ENCODE data around the gene RMDN3.

RMDN3 gene

GRCh38 chr15:40747685-40748631, 7.1 kb downstream of the RMDN3 start:
- POLR2A ChIA-PET: no interaction called here
- no peak for DNase-seq (ENCODE audit: low read depth, low spot score)
- CTCF ChIA-PET: interaction anchor here (1.0 to 5.6 kb wide), 7 partner anchors 10 to 147 kb away, joined by 3 to 37 read pairs (median 4); partner anchors contain the start of genes GCHFR and VPS18
- no peak overlapping the region for H3K4me3 ChIP-seq (ENCODE audit: low read depth, low read length)
- TF ChIP-seq, protein P1, sequence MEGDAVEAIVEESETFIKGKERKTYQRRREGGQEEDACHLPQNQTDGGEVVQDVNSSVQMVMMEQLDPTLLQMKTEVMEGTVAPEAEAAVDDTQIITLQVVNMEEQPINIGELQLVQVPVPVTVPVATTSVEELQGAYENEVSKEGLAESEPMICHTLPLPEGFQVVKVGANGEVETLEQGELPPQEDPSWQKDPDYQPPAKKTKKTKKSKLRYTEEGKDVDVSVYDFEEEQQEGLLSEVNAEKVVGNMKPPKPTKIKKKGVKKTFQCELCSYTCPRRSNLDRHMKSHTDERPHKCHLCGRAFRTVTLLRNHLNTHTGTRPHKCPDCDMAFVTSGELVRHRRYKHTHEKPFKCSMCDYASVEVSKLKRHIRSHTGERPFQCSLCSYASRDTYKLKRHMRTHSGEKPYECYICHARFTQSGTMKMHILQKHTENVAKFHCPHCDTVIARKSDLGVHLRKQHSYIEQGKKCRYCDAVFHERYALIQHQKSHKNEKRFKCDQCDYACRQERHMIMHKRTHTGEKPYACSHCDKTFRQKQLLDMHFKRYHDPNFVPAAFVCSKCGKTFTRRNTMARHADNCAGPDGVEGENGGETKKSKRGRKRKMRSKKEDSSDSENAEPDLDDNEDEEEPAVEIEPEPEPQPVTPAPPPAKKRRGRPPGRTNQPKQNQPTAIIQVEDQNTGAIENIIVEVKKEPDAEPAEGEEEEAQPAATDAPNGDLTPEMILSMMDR (IDR thresholded peaks at IDR 0.05; ENCODE audit: insufficient read depth, low read length, missing control alignments): no peak

DNA sequence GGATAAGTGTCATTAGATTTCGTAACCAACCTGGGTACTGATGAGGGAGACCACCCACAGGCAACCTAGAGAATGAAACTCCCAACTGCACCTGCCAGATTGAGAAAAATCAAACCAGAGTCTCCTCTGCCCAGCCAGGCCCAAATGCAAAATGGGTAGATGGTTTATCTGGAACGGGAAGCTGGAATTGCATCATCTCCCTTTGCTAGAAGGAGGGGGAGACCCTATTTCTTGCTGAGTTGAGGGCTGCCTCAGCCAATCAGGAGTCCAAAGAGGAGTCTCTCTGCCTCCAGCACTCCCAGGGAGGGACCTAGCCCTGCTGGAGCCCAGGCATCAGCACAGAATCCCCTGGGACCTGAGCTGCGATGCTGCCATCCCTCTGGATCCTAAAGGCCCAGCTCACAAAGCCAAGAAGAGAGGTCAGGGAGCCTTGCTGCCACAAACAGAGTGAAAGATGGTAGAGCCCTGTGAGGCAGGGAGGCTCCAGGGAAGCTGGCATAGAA, 8.1 kb downstream of the RMDN3 start:
- ChIA-PET CTCF (interaction anchor here (0.6 to 5.6 kb wide), 18 partner anchors 9 to 148 kb away, joined by 3 to 37 read pairs (median 4); partner anchors contain the start of genes GCHFR and VPS18), POLR2A (no interaction called here)
- TF ChIP-seq, protein P1 (IDR thresholded peaks at IDR 0.05; ENCODE audit: insufficient read depth, low read length, missing control alignments): no peak
- no peak for DNase-seq (ENCODE audit: low read depth, low spot score)
- H3K4me3 ChIP-seq (ENCODE audit: low read depth, low read length): no peak overlapping the region

DNA sequence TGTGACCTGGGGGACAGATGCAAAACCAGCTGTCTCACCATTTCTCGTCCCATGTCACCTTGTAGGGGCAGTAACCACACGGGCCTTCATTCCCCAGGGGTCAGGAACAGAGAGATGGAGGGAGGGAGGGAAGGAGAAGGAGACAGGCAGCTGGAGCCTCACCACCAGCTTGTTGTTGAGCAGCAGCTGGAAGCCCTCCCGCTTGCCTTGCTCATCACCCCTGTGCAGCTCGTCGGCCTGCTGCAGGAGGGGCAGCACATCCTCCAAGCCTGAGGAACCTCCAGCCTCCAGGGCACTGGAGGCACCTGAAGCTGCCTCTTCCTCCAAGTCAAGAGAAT, 10.3 kb downstream of the RMDN3 start:
- CTCF ChIA-PET: interaction anchor here (1.4 to 5.6 kb wide), 7 partner anchors 9 to 150 kb away, joined by 3 to 37 read pairs (median 5); partner anchors contain the start of genes RMDN3 and VPS18
- POLR2A ChIA-PET: interaction anchor here (0.6 kb wide), 1 partner anchor 160 kb away, joined by 4 read pairs; no protein-coding TSS in a partner anchor
- H3K4me3 ChIP-seq (ENCODE audit: low read depth, low read length): no peak overlapping the region
- DNase-seq (ENCODE audit: low read depth, low spot score): no peak
- TF ChIP-seq, protein P1 (IDR thresholded peaks at IDR 0.05; ENCODE audit: insufficient read depth, low read length, missing control alignments): no peak

DNA sequence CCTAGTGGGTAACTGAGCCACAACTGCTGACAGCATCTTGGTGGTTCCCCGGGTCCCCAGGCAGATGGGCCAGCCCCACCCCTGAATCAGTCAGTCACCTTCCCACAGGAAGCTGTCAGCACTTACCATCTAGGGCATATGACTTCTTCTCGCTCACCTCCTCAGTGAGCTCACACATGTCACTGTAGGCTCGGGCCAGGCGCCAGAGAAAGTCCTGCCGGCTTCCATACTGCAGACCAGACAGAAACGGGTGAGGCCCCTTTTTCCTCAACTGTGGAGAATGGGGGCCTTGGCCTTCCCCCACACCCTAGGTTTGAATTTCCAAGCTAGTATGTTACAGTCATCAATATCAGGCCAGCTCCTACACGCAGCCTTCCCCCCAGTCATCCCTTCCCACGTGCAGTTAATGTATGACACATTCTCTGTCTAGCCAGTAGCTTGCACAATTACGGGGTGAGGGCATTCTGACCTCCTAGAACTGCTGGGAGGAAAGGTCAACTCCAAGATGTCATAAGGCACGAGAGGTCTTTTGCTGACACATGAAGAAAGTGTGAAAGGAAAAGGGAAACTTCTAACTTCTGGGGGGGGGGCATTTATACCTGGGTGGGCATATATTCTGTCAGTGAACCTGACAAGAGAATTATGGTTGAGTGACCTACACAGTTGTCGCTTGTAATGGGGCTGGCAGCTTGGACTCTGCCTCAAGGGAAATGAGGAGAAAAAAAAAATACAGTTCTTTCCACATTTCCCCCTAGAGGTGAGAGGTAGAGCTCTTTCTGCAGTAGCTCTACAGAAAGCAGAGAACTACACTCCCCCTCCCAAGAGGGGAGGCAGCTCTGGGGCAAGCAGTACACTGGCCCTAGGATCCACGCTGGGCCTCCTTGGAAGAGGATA, 10.9 kb downstream of the RMDN3 start:
- no peak overlapping the region for H3K4me3 ChIP-seq (ENCODE audit: low read depth, low read length)
- TF ChIP-seq, protein P1 (IDR thresholded peaks at IDR 0.05; ENCODE audit: insufficient read depth, low read length, missing control alignments): no peak
- no peak for DNase-seq (ENCODE audit: low read depth, low spot score)
- POLR2A ChIA-PET: no interaction called here
- CTCF ChIA-PET: interaction anchor here (0.9 to 5.6 kb wide), 9 partner anchors 8 to 151 kb away, joined by 3 to 37 read pairs (median 5); partner anchors contain the start of genes RMDN3 and VPS18

- no peak overlapping the region for H3K4me3 ChIP-seq (ENCODE audit: low read depth, low read length)
- POLR2A ChIA-PET: no interaction called here
- CTCF ChIA-PET: interaction anchor here (0.9 to 5.6 kb wide), 7 partner anchors 7 to 151 kb away, joined by 3 to 37 read pairs (median 5); partner anchors contain the start of gene VPS18
These were observed 11.6 kb downstream of the RMDN3 start for GRCh38 chr15:40743485-40743901.

More at GRCh38 chr15:40743485-40743901, 11.6 kb downstream of the RMDN3 start:
- DNase-seq (ENCODE audit: low read depth, low spot score): no peak
- TF ChIP-seq, protein P1 (IDR thresholded peaks at IDR 0.05; ENCODE audit: insufficient read depth, low read length, missing control alignments): no peak

All from AG04449 (cell line).